Gastroesophageal sphincter (tissue), 3 donors: Measurements from ENCODE around the gene IRF2BP2.

ENCODE experiments used
- EP300 ChIP-seq: sonication (generic); formaldehyde crosslinking; IDR thresholded peaks from one replicate; pipeline ENCODE4 v1.6.1; 2017; ENCODE audit warnings: antibody characterized with exemption, mild to moderate bottlenecking
- POLR2A ChIP-seq, 2 donors: fragments of 450-650 bp; IDR thresholded peaks; one replicate each; pipeline ENCODE4 v1.6.1; 2017; ENCODE audit warnings: antibody characterized with exemption in 2 of 2, mild to moderate bottlenecking in 2 of 2, moderate library complexity in 1 of 2
- POLR2AphosphoS5 ChIP-seq: sonication (generic); formaldehyde crosslinking; IDR thresholded peaks from one replicate; pipeline ENCODE4 v1.6.1; 2017; ENCODE audit warnings: antibody characterized with exemption
- TF ChIP-seq, protein P1 (sequence below), 4 experiments: fragments of 200-600 bp in 2 of 4; fragments of 450-650 bp in 2 of 4; sonication (generic) in 1 of 4; IDR thresholded peaks; one replicate each; pipeline ENCODE4 v1.5.1; 2017 to 2019; ENCODE audit warnings: antibody characterized with exemption in 4 of 4, mild to moderate bottlenecking in 2 of 4, moderate library complexity in 2 of 4

GRCh38 chr1:234595899-234596298, 14.1 kb downstream of the IRF2BP2 start:
- TF ChIP-seq, protein P1, sequence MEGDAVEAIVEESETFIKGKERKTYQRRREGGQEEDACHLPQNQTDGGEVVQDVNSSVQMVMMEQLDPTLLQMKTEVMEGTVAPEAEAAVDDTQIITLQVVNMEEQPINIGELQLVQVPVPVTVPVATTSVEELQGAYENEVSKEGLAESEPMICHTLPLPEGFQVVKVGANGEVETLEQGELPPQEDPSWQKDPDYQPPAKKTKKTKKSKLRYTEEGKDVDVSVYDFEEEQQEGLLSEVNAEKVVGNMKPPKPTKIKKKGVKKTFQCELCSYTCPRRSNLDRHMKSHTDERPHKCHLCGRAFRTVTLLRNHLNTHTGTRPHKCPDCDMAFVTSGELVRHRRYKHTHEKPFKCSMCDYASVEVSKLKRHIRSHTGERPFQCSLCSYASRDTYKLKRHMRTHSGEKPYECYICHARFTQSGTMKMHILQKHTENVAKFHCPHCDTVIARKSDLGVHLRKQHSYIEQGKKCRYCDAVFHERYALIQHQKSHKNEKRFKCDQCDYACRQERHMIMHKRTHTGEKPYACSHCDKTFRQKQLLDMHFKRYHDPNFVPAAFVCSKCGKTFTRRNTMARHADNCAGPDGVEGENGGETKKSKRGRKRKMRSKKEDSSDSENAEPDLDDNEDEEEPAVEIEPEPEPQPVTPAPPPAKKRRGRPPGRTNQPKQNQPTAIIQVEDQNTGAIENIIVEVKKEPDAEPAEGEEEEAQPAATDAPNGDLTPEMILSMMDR (IDR thresholded peaks at IDR 0.05), result no peak
- TF ChIP-seq POLR2AphosphoS5, result no peak
- no peak for TF ChIP-seq EP300
- TF ChIP-seq POLR2A (IDR thresholded peaks at IDR 0.05), result no peak
